GM18507 (cell line): ENCODE results near the gene ERP27.

Source experiments
- DNase-seq: peaks from one replicate; pipeline ENCODE4 v3.0.0; 2011; ENCODE audit warnings: low read depth; ENCODE audit not compliant: insufficient read length; ENCODE audit errors: extremely low spot score
- FAIRE-seq: peaks from 2 replicates; lab custom pipeline; 2011; peaks lifted over from hg19 to GRCh38; lab: Jason Lieb, UNC

ERP27 gene

DNA sequence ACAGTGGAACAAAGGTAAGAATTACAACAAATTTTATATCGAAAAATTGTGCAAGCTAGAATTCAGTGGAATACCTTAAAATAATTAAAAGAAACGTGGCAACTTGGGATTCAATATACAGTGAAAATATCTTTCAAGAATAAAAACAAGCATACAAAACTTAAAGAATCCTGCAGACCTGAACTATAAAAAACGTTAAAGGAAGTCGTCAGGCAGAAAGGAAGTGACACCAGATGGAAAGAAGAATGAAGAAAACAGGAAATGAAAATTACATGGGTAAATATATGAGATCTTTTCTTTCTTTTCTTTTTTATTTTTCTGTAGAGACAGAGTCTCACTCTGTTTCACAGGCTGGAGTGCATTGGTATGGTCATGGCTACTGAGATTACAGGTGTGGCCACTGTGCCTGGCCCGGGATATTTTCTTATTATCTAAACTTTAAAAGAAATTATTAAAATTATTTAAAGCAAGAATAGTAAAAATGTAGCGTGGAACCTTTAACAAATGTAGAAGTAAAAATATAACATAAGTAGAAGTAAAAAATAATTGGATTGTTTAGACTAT, 57.4 kb downstream of the ERP27 start:
- FAIRE-seq (no peak), DNase-seq (no peak)

DNA sequence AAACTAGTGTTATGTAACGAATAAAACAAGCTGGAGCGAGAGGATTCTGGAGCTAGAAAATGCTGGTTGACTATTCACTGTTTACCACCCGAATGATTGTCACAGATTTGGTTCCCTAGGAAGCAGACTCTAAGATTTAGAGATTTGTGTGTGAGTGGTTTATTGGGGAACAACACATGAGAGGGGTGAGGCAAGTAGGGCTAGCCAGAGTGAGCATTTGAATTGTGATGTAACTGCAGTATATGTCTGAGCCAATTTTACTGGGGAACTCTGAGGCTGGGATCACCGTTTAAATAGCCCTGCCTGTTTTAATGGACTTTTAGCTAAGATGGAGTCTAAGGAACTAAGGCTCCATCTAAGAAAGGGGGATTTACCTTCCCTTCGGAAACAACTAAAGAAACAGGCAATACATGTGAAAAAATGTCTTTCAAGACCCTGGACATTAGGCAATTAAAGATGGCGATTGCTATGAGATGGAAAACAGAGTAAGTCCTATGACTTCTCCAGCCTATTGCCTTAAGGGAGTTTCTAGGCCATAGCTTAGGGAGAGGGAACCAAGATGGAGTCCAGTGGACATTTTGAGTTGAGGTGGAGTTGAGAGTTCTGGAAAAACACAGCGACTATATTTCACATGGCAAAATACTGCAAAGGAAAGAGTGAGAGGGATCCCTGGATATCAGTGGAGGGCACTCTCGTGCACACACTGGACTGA, 59.0 kb downstream of the ERP27 start:
- DNase-seq = no peak
- no peak for FAIRE-seq

DNA sequence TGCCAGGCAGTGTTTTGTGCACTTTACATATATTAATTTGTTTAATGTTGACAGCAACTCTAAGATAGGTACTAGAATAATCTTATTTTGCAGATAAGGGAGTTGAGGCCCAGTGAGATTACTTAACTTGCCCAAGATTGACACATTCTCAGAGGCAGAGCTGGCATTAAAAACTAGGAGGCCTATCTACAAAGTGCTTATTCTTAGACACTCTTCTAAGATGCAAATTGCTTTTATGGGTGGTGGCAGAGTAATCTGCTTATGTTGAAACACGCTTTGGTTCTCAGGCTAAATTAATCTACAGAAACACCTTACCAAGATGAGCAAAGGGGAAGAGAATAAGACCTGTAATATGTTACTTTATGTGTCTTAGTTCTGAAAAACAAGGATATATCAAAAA, 59.8 kb downstream of the ERP27 start:
- FAIRE-seq (no peak), DNase-seq (no peak)

DNA sequence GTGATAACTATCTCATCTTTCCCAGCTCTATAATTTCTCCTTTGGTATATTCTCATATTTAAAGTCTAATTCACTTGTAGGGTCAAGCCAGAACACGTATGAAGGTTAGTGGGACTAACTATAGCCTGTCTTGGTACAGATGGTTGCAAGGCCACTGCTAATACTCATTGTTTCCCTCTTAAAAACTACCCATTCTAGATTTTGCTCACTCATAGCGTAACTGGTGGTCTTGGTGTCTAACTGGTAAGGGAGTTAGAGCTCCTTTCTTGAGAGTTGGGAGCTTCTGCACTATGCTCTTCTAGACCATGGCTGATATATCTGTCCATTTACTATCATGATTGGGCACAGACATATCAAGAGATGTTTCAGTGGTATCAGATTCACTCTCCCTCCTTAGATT, 61.5 kb downstream of the ERP27 start:
- FAIRE-seq (no peak), DNase-seq (no peak)

DNA sequence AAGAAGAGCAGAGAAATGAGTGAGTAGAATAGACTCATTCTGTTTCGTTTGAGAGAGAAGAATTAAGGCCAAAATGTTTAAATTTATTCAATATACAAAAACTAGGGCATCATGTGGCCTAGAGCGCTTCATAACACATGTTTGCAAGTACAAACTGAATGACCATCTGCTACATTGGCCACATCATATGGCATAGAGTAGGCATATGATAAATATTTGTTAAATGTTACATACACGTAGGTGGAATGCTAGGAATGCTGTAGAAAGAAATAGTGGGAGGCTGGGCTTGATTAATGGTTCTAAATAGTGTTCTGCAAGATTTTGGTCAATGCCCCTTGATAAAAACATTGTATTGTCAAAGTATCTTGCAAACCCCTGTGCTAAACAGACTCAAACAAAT, 63.5 kb downstream of the ERP27 start:
- FAIRE-seq = no peak
- no peak for DNase-seq

DNA sequence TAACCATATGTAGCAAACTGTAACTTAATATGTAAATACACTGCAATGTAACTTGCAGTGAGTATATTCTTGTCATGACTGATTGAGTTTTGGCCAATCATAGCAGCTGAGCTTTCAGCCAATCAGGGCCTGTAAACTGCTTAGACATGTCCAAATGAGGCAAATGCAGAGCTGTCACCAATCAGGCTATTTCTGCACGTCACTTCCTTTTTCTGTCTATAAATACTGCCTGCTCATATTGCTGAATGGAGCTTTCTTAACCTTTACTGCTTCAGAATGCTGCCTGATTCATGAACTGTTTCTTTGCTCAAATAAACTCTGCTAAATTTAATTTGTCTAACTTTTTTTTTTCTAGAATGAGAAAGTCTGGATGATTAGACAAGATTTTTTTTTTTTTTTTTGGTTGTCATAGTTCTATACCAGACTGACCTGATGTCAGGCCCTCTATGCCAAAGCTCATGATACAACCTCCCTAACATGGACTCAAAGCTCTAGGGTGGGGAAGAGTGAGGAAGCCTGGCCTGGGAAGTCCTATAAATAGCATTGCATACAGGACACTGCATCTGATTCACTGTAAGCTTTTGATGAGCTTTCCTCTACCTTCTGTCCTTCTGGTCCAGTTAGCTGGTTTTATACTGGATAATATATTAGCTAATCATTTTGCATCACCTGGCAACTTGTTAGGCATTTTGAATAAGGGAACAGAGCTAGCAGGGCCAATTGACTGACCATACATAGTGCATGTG, 64.7 kb downstream of the ERP27 start:
- no peak for FAIRE-seq
- DNase-seq = no peak

DNA sequence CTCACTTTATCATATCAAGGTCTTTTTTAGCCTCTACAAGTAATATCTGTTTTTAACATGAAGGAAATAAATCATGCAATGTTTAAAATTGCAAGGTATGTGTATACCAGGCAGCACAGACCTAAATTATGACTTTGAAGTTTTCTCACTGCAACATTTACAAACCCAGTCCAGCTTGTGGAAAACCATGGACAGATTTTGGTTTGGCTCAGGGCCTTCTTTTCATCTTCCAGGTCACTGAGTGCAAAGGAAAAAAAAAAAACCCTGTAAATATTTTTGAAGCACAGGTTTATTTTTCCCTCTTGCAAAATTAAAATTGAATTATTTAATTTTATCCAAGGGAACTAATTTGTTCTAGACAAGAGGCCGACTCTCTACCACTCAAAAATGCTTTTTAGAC, 66.5 kb downstream of the ERP27 start:
- FAIRE-seq = no peak

DNA sequence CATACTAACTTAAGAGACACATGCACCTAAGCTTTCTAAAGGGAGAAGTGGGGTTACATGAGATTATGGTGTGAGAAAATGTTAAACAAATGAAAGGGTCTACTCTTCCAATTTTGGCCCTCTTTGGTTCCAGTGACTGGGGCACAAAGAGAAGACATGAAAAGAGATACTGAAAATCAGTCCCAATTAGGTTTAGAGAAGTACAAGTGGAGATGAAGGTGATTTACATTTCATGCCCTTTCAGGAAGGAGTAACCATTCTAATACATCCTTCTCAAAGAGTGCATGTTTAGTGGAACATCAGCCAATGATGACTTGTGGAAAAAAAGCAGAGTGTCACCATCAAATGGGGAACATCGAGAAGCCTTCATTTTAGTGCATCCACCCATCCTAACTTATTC, 67.1 kb downstream of the ERP27 start:
- no peak for DNase-seq
- no peak for FAIRE-seq

More for the DNA sequence above, 66.5 kb downstream of the ERP27 start:
- DNase-seq = no peak

DNA sequence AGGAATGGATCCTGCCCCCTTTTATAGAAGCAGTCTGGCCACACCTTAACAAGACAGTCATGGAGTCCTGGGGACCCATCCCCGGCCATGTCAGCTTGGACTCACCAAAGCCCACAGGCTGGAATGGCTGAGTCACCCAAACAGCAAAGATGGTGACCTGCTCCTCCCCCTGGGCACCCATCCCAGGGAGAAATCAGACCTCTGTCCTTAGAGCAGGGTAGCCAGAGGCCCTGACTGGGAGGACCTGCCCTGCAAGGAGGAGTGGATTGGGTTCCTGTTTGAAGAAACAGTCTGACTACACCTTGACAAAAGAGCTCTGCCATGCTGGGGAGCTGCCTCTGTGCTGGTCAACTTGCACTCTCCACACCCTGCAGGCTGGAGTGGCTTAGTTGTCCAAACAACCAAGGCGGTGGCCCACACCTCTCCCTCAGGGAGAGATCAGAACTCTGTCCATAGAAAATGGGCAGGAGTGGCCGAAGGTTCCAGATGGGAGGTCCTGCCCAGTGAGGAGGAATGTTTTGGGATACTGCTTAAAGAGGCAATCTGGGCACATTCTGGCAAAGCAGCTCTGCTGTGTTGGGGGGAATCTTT, 69.3 kb downstream of the ERP27 start:
- no peak for DNase-seq
- FAIRE-seq = no peak
